ENCODE results near the gene RAC3. TPM values are rescaled to one million over a fixed set of nuclear protein-coding genes. Genes with fewer than 3 reads are reported as not detected.

RAC3 gene
- total and polyA plus RNA-seq, 4 donors: 0.63 to 6.3 (median 3.3) TPM

DNA sequence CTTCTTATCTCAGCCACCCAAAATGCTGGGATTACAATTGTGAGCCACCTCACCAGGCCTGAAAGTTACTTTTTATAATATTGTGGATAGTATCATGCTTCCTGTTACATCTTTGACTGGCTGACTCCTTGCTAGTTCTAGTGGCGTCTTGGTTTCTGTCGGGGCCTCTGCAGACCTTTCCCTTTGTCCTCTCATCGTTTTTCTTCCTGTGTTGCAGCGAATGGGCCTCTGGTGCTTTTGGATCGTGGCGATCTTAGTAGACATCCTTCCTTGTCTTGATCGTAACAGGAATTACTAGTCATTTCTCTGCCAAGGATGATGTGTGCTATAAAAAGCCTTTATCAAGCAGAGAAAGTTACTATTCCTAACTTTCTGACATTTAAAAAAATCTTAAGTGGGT lies 33.3 kb upstream of the RAC3 start (continued):
- TF ChIP-seq EGR1 (IDR thresholded peaks at IDR 0.05; ENCODE audit: low read depth in 2 of 2): no peak
- no peak for TF ChIP-seq CTCF (IDR thresholded peaks at IDR 0.05; ENCODE audit: low read depth, low read length, missing input control)

- Histone ChIP-seq H3K9me3 (ENCODE audit: control insufficient read depth in 4 of 4, low read length in 3 of 4) (no peaks in the 10 kb centered on the region), H3K27ac (ENCODE audit: low read depth in 1 of 2, low read length in 2 of 2) (no peak overlapping the region), H3K4me1 (ENCODE audit: control insufficient read depth in 4 of 4, insufficient read depth in 4 of 4, low read length in 3 of 4) (peaks cover 6 to 25% (median 17%) of the 10 kb centered on the region in 4 donors), H3K4me3 (ENCODE audit: low read depth in 1 of 3, low read length in 3 of 3) (no peak overlapping the region), H3K36me3 (ENCODE audit: control insufficient read depth in 4 of 4, insufficient read depth in 3 of 4, low read depth in 1 of 4, low read length in 3 of 4) (peaks cover 0 to 3% (median 2%) of the 10 kb centered on the region in 4 donors), H3K9ac (ENCODE audit: low read depth in 1 of 2, low read length in 2 of 2) (no peak overlapping the region), H3K27me3 (ENCODE audit: control insufficient read depth in 4 of 4, insufficient read depth in 4 of 4, low read length in 3 of 4) (no peaks in the 10 kb centered on the region)
- no peak for DNase-seq (ENCODE audit: low spot score)
- 91% methylated on average over 14 of the region's 14 CpGs for WGBS
- TF ChIP-seq EGR1 (IDR thresholded peaks at IDR 0.05; ENCODE audit: low read depth in 2 of 2) (no peak), REST (IDR thresholded peaks at IDR 0.05) (no peak), GABPA (IDR thresholded peaks at IDR 0.05 in 1 of 2, conservative IDR thresholded peaks at IDR 0.05 in 1 of 2) (no peak), YY1 (IDR thresholded peaks at IDR 0.05) (no peak), RXRA (IDR thresholded peaks at IDR 0.05) (no peak), JUND (IDR thresholded peaks at IDR 0.05) (no peak), RAD21 (IDR thresholded peaks at IDR 0.05) (no peak), FOXA2 (IDR thresholded peaks at IDR 0.05) (no peak), TAF1 (conservative IDR thresholded peaks at IDR 0.05) (no peak), HNF4A (conservative IDR thresholded peaks at IDR 0.05) (no peak), SP1 (IDR thresholded peaks at IDR 0.05) (no peak), HNF4G (IDR thresholded peaks at IDR 0.05) (no peak)
- TF ChIP-seq, protein P1, sequence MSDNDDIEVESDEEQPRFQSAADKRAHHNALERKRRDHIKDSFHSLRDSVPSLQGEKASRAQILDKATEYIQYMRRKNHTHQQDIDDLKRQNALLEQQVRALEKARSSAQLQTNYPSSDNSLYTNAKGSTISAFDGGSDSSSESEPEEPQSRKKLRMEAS (IDR thresholded peaks at IDR 0.05): no peak
- TF ChIP-seq, protein P2, sequence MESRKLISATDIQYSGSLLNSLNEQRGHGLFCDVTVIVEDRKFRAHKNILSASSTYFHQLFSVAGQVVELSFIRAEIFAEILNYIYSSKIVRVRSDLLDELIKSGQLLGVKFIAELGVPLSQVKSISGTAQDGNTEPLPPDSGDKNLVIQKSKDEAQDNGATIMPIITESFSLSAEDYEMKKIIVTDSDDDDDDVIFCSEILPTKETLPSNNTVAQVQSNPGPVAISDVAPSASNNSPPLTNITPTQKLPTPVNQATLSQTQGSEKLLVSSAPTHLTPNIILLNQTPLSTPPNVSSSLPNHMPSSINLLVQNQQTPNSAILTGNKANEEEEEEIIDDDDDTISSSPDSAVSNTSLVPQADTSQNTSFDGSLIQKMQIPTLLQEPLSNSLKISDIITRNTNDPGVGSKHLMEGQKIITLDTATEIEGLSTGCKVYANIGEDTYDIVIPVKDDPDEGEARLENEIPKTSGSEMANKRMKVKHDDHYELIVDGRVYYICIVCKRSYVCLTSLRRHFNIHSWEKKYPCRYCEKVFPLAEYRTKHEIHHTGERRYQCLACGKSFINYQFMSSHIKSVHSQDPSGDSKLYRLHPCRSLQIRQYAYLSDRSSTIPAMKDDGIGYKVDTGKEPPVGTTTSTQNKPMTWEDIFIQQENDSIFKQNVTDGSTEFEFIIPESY (IDR thresholded peaks at IDR 0.05): no peak
- TF ChIP-seq, protein P3, sequence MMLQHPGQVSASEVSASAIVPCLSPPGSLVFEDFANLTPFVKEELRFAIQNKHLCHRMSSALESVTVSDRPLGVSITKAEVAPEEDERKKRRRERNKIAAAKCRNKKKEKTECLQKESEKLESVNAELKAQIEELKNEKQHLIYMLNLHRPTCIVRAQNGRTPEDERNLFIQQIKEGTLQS (IDR thresholded peaks at IDR 0.05): no peak
Measured at GRCh38 chr17:81998691-81999438, 32.6 kb upstream of the RAC3 start.

All from liver (tissue), 9 donors.